HG02763 (cell line): Measurements from ENCODE around the gene TRIM33.
"Not testable (repeated sequence)": the region's sequence is repeated elsewhere in the genome, so short reads cannot be mapped to it uniquely, and the experiment has no call there.

Experiments used
- ATAC-seq: cut with Tn5 transposase; IDR thresholded peaks from one replicate; pipeline ENCODE4 v1.9.1; 2021; ENCODE audit warnings: mild to moderate bottlenecking, moderate library complexity; ENCODE audit not compliant: unreplicated experiment

TRIM33 gene

DNA sequence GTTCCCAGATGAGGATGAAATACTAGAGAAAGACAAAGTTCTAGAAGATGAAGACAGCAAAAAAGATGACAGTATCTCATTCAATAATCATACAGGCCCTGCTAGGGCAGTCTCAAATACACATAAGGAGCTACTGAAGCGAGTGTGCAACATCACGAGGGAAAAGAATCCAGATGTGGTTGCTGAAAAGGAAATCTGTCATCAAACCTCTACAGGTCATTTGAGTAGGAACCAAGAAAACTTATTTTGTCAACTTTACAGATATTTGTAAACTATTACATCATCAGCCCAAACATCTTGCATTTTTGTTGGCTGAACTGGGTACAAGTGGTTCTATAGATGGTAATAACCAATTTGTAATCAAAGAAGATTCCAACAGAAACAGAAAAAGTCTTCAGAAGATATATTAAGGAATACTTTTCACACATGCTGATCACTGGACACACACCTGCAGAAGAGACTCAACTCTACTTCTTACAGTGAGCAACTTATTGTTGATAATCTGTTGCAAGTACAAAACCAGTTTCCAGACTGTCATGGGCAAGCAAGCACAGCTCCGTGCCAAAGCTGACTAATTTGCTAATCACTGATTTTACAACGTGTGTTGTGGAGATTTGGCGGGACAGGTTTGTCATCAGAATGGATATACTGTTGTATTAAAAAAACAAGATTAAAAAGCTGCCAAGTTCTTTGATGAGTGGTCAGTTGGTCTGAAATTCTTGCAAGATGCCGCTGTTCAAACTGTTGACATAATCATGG, 42.1 kb downstream of the TRIM33 start:
- no peak for ATAC-seq

DNA sequence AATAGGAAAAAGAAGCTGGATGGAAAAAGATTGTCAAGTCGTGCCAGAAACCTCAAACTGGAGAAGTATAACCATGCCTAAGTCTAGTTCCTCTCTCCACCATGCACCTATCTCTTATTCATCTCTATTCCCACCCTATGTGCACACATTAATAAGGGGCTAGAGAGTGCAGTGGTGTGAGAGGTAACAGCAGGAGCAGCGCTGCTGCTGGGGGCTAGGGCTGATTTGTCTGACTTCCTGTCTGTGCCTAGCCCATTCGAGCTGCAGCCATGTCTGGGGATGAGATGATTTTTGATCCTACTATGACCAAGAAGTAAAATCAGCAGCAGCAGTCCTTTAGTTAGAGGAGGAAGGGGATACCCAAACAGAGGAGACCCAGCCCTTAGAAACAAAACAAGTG, 43.0 kb downstream of the TRIM33 start:
- no peak for ATAC-seq

- ATAC-seq, result peak; percentile 51
Observed at GRCh38 chr1:114467491-114467890, 43.5 kb downstream of the TRIM33 start.

DNA sequence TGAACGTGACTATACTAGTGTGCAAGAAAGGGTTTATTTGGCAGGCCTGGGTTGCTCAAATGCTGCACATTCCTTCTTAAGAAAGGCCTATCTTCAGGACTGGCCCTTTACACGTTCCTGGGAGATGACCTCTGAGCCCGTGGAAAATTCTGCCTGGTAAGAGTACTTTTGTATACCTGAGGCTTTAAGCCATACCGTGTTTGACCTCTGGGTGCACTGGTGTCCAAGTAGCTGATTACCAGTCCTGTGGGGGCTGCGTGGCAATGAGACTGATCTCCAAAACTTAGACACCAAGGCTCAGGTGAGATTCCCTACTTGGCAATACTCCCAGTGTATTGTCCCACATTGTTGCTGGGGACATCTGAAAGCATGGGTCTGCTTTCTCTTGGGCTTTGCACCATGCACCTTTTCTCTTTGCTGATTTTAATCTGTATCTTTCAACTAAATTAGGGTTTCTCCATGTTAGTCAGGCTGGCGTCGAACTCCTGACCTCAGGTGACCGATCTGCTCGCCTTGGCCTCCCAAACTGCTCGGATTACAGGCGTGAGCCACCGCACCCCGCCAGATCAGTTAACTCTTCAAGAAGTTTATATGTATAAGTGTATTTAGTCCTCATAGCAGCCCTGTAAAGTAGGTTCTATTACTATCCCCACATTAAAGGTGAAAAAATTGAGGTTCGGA, 44.5 kb downstream of the TRIM33 start:
- no peak for ATAC-seq

DNA sequence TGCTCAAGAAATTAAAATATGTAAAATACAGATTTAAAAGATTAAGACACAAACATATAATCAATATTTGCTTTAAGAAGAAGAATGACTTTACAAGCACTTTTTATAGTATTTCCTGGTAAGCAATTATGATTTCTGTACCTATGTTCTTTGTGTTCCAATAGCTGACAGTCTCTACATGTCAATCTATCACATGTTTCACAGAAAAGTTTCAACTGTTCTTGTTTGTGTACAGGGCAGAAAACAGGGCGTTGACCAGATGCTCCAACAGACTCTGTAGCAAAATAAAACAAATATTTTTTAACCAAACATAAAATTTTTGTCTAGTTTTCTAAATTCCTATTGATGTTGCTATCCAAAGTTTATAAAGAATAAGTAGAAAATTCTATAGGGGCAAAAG, 48.0 kb downstream of the TRIM33 start:
- no peak for ATAC-seq

DNA sequence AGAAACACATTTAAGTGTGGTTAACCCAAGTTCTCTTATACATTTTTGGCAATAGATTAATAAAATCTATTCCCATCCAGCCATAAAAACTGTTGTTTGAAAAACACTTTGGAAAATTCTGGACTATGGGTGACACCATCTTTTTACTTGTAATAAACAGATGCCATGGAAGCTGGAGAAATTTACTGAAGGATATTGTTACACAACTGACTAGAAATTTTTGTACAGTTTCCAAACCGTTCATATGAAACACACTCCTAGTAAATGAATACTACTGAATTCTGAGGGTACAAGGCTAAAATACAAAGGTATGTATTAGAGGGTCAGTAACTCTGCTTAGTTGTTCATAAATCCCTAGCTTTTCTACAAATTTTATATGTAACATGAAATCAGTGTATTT, 48.7 kb downstream of the TRIM33 start:
- ATAC-seq, result no peak

- no peak for ATAC-seq
Observed at GRCh38 chr1:114458237-114458777, 52.7 kb downstream of the TRIM33 start.

GRCh38 chr1:114457675-114458236, 53.2 kb downstream of the TRIM33 start:
- ATAC-seq, result no peak

DNA sequence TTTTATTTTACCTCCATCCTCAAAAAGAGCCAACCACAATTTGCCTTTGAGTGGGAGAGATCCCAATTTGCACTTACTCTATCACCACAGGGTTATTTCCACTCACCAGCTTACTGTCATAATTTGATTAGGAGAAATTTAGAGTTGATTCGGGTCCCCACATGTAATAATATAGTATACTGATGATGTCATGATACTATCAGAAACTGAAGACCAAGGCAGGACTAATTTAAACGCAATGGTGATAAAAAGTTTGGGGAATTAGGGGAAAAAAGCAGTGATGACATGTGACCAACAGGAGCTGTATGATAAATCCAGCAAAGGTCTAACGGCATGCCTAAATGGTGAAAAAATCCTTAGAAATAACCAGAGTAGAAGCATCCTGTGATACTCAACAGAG, 54.4 kb downstream of the TRIM33 start:
- no peak for ATAC-seq

DNA sequence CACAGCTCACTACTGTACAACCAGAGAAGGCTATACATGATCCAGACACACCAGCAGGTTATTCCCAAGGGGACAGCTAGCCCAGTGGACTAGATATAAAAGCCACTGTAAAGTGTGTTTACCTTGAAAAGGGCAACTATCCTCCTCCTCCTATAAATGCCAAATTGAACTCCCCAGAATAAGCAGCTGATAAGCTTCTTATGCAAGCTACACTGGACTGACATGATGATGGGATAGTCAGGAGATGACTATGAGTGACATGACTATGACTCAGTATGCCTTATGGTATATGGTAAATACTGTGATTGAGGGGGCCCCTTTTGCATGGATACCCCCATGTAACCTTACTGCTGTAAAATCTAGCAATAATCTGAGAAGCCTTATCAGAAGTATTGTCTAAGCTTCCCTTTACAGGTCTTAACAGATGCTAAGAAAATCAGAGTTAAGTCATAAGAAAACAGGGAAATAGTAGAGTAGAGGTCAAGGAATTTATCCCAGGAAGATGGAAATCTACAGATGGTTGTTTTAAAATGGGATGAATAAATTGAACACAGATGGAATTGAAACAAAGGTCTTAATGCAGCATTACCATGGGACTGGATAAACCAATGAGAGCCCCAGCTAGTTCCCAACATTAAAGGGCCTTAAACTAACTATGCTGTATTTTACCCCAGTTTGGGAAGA, 55.8 kb downstream of the TRIM33 start:
- no peak for ATAC-seq

DNA sequence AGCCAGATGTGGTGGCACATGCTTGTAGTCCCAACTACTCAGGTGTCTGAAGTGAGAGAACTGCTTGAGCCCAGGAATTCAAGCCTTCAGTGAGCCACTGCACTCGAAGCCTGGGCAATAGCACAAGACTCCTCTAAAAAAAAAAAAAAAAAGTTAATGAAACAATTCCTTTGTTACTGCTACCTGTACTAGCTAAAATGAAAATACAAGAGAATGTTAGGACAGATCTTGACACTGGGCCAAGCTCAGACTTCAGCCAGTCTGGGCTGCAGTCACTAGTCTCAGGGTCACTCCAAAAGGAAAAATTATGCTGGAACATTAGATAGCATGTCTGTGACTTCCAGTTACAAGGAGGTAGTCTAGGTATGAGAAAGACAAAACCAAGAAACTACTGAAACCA, 56.5 kb downstream of the TRIM33 start:
- ATAC-seq, result no peak

DNA sequence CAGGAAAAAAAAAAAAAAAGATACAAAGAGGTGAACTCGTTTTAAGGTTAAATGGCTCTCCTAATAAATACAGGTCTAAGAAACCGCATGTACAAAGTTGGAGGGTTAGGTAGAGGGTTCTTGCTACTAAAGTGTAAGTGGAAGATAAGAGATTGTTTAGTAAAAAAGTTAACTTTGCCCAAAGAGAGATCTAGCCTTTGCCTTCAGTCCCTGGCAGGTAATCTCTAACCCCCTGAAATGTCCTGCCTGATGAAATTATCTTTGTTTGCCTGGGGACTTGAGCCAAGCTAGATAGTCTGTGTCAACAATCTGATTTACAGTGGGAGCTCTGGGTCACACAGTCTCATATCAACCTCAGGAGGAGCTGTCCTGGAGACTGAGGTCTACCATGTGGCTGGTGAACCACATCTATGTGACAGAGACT, 57.6 kb downstream of the TRIM33 start:
- ATAC-seq, result no peak

GRCh38 chr1:114448370-114449036, 62.5 kb downstream of the TRIM33 start:
- ATAC-seq, result no peak

GRCh38 chr1:114446198-114446597, 64.8 kb downstream of the TRIM33 start:
- no peak for ATAC-seq

DNA sequence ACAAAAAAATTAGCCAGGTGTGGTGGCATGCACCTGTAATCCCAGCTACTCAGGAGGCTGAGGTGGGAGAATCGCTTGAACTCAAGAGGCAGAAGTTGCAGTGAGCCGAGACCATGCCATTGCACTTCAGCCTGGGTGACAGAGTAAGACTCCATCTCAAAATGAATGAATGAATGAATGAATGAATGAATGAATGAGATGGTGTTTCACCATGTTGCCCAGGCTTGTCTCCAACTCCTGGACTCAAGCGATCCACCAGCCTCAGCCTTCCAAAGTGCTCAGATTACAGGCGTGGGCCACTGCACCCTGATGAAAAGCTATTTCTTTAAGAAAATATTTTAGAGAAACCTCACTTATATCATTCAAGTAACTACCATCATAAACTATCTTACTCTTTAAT, 67.8 kb downstream of the TRIM33 start:
- not testable (repeated sequence) for ATAC-seq

DNA sequence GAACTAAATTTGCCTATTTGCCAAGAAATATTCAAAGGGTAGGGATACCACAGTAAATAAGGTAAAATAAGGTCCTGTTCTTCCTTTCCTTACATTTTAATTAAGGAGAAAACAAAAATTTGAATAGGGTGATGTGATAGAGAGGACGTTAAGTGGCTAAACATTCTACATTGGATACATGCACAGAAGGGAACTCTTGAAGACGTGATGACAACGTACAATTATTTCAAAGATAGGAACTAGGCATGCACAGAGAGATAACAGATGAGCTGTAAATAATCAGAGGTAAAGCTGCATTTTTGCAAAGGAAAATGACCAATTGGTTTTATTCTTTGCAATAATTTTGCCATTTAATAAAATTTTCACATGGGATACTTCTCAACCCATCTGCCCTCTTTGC, 69.7 kb downstream of the TRIM33 start:
- no peak for ATAC-seq

- no peak for ATAC-seq
Observed at GRCh38 chr1:114439369-114439768, 71.6 kb downstream of the TRIM33 start.

DNA sequence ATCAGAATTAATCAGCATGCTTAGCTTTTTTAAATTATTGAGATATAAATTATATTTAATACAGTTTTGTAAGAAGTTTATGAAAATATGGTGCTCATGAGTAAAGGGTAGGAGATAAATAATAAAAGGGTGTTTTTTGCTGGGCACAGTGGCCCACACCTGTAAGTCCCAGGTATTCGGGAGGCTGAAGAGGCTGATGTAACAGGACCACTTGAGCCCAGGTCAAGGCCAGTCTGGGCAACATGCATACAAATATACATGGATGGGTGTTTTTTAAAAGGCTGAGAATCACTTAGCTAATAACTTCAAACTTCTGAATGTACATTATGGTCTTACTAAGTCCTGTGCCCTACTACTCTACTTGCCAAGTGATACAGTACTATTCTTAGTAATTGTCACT, 73.2 kb downstream of the TRIM33 start:
- ATAC-seq, result no peak

DNA sequence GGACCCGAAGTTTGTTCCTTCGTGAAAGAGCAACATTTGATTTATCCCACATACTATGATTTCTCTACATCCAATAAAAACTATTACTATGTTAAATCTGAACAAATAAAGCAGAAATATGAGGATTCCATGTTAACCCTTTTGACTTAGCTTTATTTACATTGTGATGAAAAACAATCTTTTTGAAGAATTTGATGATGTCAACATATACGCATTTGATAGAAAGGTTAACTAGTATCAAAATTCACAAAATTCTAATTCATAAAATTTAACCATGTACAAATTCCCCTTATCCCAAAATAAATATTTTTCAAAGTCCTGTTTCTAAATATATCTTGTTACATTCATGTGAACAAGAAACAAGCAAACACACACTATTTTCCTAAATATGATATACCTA, 74.2 kb downstream of the TRIM33 start:
- no peak for ATAC-seq

- ATAC-seq, result no peak
Observed at GRCh38 chr1:114435088-114435715, 75.8 kb downstream of the TRIM33 start.
